Progenitor cell of endocrine pancreas (in vitro differentiated cells): Measurements from ENCODE around the gene ADAMTSL2. TPM values are rescaled to one million over a fixed set of nuclear protein-coding genes. Genes with fewer than 3 reads are reported as not detected.

Experiments used
- DNase-seq: peaks from one replicate; pipeline ENCODE4 v3.0.0; 2021; ENCODE audit warnings: low spot score; ENCODE audit not compliant: unreplicated experiment
- H3K27ac Mint-ChIP-seq: 2 replicates; pipeline ENCODE4 v1.8.0; 2021; ENCODE audit warnings: mild to moderate bottlenecking, moderate library complexity, mixed read lengths
- H3K27me3 Mint-ChIP-seq: 2 replicates; pipeline ENCODE4 v1.8.0; 2021; ENCODE audit warnings: mixed read lengths
- H3K36me3 Mint-ChIP-seq: 2 replicates; pipeline ENCODE4 v1.8.0; 2022; ENCODE audit warnings: mixed read lengths; ENCODE audit not compliant: insufficient read depth
- H3K4me1 Mint-ChIP-seq: 2 replicates; pipeline ENCODE4 v1.8.0; 2021; ENCODE audit warnings: low read depth, mixed read lengths
- H3K4me3 Mint-ChIP-seq: 2 replicates; pipeline ENCODE4 v1.8.0; 2021; ENCODE audit warnings: low read depth, mild to moderate bottlenecking, moderate library complexity, mixed read lengths
- H3K9me3 Mint-ChIP-seq: 2 replicates; pipeline ENCODE4 v1.8.0; 2021; ENCODE audit warnings: low read depth, mixed read lengths
- CTCF ChIP-seq: fragments of 200-600 bp; sonication (generic); IDR thresholded peaks from one replicate; pipeline ENCODE4 v1.5.0; 2021; ENCODE audit warnings: antibody characterized with exemption, mild to moderate bottlenecking; ENCODE audit not compliant: unreplicated experiment
- total RNA-seq: library from RNA; stranded (reverse); gene quantifications from 2 replicates; pipeline ENCODE4 v1.2.1, GENCODE V29; 2021

The ADAMTSL2 gene
- total RNA-seq, 1 donor from 2014 or later, result 0.14 TPM

- Mint-ChIP-seq H3K27ac (no peak overlapping the region), H3K9me3 (no peaks in the 10 kb centered on the region), H3K4me1 (no peaks in the 10 kb centered on the region), H3K4me3 (no peak overlapping the region), H3K36me3 (no peaks in the 10 kb centered on the region), H3K27me3 (no peaks in the 10 kb centered on the region)
- DNase-seq, result no peak
- TF ChIP-seq CTCF, result no peak
These were observed 38.9 kb upstream of the ADAMTSL2 start for GRCh38 chr9:133495327-133496293.

GRCh38 chr9:133496861-133497842 lies 37.4 kb upstream of the ADAMTSL2 start:
- H3K27ac Mint-ChIP-seq, result no peak overlapping the region
- no peak for TF ChIP-seq CTCF
- no peak for DNase-seq
- no peaks in the 10 kb centered on the region for H3K36me3 Mint-ChIP-seq
- H3K9me3 Mint-ChIP-seq, result peaks cover 4% of the 10 kb centered on the region
- H3K4me1 Mint-ChIP-seq, result no peaks in the 10 kb centered on the region
- no peak overlapping the region for H3K4me3 Mint-ChIP-seq
- H3K27me3 Mint-ChIP-seq, result no peaks in the 10 kb centered on the region

- H3K9me3 Mint-ChIP-seq, result peaks cover 7% of the 10 kb centered on the region
- H3K27ac Mint-ChIP-seq, result no peak overlapping the region
- TF ChIP-seq CTCF, result no peak
- H3K36me3 Mint-ChIP-seq, result no peaks in the 10 kb centered on the region
- no peaks in the 10 kb centered on the region for H3K27me3 Mint-ChIP-seq
- no peak overlapping the region for H3K4me3 Mint-ChIP-seq
- DNase-seq, result no peak
- H3K4me1 Mint-ChIP-seq, result no peaks in the 10 kb centered on the region
These were observed 35.2 kb upstream of the ADAMTSL2 start for GRCh38 chr9:133499132-133499891.

GRCh38 chr9:133499892-133500270 lies 34.6 kb upstream of the ADAMTSL2 start:
- TF ChIP-seq CTCF, result no peak
- Mint-ChIP-seq H3K9me3 (peaks cover 7% of the 10 kb centered on the region), H3K27ac (no peak overlapping the region), H3K4me1 (no peaks in the 10 kb centered on the region), H3K27me3 (no peaks in the 10 kb centered on the region), H3K4me3 (no peak overlapping the region), H3K36me3 (no peaks in the 10 kb centered on the region)
- DNase-seq, result no peak
